LNCAP (cell line): ENCODE data around the gene RBBP5.

Source experiments
- TF ChIP-seq, protein P1 (sequence below): fragments of 450-650 bp; IDR thresholded peaks from 2 replicates; pipeline ENCODE4 v1.5.1; 2017; ENCODE audit warnings: mild to moderate bottlenecking

Gene RBBP5

DNA sequence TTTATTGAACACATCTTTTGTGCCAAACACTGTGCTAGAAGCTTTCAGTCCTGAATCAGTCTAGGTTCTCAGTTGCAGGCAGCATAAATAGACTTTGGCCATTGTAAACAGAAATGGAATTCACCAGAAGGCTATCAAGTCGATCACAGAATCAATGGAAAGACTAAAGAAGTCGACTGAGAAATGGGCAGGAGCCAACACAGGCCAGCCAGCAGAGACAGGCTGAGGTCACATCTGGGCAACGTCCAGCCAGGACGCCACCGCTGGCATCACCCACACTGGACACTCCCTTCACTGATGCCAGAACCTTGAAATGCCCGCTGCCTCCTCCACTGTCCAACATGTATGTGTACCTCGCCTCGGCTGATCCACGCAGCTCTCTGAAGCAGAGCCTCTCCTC lies 84.2 kb downstream of the RBBP5 start:
- TF ChIP-seq, protein P1, sequence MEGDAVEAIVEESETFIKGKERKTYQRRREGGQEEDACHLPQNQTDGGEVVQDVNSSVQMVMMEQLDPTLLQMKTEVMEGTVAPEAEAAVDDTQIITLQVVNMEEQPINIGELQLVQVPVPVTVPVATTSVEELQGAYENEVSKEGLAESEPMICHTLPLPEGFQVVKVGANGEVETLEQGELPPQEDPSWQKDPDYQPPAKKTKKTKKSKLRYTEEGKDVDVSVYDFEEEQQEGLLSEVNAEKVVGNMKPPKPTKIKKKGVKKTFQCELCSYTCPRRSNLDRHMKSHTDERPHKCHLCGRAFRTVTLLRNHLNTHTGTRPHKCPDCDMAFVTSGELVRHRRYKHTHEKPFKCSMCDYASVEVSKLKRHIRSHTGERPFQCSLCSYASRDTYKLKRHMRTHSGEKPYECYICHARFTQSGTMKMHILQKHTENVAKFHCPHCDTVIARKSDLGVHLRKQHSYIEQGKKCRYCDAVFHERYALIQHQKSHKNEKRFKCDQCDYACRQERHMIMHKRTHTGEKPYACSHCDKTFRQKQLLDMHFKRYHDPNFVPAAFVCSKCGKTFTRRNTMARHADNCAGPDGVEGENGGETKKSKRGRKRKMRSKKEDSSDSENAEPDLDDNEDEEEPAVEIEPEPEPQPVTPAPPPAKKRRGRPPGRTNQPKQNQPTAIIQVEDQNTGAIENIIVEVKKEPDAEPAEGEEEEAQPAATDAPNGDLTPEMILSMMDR, result no peak
